ENCODE measurements around the gene DAB1.
"Not testable (repeated sequence)": the region's sequence is repeated elsewhere in the genome, so short reads cannot be mapped to it uniquely, and the experiment has no call there.

Gene DAB1

GRCh38 chr1:57272150-57272549, 151.7 kb downstream of the DAB1 start:
- DNase-seq (ENCODE audit: low spot score): no peak

DNA sequence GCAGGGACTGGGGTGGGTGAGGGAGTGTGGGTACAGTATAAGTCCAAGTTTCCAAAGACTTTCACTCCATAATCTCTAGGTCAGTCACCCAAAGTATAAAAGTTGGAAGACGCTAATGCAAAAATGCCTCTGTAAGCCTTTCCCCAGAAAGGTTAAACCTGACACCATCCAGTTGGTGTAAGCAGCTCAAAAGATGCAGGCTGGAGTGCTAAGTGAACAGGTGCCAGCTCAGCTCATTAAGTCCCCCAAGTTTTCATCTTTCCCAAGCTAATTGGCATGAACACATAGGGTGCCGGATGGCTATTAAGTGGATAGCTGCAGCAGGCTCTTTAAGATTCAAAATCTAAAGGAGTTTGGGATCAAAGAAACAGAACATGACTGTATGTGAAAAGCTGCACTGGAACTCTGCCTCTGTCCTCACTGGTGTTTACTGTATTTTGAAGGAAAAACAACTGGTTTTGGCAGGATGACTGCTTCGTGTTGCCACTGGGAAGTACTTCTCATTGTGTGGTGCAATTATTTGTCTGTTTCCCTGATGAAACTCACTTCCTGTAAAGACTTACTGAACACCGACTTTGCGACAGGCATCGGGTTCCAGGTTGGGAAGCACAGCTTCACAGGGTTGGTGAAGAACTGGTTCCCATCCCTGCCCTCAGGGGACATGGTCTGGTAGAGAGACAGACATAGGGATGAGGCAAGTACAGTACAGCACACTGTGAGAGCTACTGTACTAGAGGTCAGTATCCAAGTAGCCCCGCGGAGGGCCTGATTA, 152.7 kb downstream of the DAB1 start:
- no peak for DNase-seq (ENCODE audit: low spot score)

DNA sequence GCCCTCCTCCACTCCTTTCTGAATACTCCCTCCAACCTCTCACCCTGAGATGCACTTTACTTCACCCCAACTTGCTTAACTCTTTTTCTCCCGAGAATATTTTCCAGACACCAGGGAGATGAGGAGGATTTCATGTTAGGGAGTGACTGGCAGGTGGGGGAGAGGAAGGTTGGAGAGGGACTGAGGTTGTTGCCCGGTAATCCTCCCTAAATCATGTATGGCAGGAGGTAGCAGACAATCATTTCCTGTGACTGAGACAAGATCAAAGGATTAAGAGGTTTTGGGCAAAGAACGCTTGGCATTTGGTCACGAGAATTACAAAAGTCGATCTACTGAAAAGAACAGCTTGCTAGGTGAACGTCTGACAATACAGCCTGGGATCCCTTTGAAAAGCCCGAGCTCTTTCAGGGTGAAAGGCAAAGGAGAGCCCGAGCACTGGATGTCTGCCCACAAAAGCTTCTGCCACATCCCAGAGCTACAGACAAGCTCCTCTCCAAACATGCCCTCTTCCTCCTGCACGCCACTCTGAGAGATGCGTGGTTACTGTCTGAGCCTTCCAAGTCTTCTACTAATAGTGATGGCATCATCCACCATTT, 154.1 kb downstream of the DAB1 start:
- DNase-seq (ENCODE audit: low spot score): no peak

GRCh38 chr1:57265104-57265503, 158.8 kb downstream of the DAB1 start:
- DNase-seq (ENCODE audit: low spot score): no peak

DNA sequence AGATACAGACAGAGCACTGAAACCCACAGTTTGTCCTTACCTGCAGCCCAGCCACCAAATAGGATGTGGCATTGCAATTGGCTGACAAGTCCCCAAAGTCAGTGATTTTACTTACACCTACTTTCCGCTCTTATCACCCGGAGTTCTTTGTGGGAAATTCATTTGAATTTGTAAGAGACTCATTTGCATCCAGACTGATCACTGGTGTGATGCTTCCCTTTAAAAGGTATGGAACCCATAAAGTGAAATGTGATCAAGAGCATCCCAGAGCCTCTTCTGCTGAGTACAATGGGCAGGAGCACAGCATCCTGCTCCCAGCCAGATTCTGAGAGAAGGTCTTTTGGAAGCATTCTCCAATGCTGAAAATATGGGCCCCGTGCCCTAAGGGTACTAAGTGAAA, 161.4 kb downstream of the DAB1 start:
- DNase-seq (ENCODE audit: low spot score): no peak

GRCh38 chr1:57258557-57259325, 165.1 kb downstream of the DAB1 start:
- no peak for DNase-seq (ENCODE audit: low spot score)

DNA sequence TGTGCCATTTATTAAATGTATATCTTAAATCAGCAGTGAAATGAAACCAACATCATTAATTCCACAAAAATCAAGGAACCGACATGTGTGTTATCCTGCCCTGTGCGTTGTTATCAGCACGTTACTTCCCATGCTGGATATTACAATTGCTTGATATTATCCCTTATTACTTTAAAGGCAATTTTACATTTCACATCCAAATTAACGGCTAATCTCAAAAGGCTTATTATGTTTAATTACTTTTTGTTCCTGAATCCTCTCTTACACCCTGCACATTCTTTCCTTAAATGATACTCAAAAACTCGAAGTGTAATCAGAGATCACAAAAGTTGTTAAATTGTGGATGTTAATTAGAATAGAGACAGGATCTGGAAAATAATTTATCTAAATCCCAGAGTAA, 167.9 kb downstream of the DAB1 start:
- no peak for DNase-seq (ENCODE audit: low spot score)

DNA sequence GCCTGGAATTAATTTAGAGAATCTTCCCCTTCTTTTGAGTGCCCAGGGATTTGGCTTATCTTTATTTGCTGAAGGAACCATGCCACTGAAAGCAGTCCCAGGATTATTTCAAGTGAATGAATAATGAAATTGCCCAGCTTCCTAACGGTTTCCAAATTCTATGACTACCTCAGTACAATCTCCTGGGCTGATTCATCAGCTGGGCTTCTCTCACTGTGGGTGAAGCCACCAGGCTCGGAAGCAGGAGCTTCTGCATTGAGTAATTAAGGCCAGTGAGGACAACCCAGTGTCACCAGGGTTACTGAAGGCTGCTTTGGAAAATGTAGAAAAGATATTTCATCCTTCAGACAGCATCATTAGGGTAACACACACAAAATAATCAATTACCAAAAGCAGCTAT, 169.8 kb downstream of the DAB1 start:
- DNase-seq (ENCODE audit: low spot score): peak; percentile 15

- DNase-seq (ENCODE audit: low spot score): no peak
Measured at GRCh38 chr1:57252597-57253294, 171.1 kb downstream of the DAB1 start.

GRCh38 chr1:57250021-57250420, 173.8 kb downstream of the DAB1 start:
- no peak for DNase-seq (ENCODE audit: low spot score)

GRCh38 chr1:57249511-57249910, 174.3 kb downstream of the DAB1 start:
- DNase-seq (ENCODE audit: low spot score): no peak

DNA sequence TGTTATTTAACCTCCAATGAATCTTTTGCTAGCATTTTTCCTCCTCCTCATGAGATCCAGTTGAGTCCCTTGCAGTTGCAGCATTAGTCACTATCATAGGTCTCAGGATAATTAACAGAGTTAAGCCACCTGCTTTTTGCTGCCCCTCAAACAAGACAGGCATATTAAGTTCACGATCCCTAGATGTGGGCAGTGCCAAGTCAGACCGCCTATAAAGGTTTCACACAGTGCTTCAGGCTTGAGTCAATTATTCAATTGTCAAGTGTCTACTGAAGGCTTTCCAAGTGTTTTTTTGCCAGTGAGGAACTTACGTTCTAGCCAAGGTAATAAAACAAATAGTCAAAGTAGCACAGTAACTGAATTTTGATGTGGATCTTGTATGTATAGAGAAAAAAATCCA, 175.0 kb downstream of the DAB1 start:
- no peak for DNase-seq (ENCODE audit: low spot score)

DNA sequence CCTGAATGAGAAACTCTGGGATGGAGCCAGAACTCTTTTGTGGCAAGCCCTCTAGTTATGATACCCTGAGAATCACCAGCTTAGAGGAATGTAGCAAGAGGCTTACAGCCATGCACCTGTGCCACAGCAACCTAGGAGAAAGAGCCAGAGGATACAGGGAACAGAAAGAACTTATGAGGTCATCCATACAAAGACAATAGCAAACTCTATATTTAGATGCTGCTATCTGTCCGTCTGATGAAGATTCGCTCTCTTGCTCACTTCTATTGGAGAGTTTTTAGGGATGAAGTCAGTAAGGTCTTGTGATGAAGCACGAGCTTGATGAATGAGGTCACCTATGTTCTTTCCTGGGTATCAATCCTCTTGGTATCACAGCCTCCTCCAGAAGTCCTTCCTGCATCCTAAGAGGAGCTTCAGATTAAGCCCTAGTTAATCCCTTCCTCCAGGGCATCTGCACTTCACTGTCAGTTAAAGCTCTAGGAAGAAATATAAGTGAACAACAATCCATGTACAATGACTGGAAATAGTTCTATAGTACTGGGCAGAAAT, 185.6 kb downstream of the DAB1 start:
- DNase-seq (ENCODE audit: low spot score): no peak

DNA sequence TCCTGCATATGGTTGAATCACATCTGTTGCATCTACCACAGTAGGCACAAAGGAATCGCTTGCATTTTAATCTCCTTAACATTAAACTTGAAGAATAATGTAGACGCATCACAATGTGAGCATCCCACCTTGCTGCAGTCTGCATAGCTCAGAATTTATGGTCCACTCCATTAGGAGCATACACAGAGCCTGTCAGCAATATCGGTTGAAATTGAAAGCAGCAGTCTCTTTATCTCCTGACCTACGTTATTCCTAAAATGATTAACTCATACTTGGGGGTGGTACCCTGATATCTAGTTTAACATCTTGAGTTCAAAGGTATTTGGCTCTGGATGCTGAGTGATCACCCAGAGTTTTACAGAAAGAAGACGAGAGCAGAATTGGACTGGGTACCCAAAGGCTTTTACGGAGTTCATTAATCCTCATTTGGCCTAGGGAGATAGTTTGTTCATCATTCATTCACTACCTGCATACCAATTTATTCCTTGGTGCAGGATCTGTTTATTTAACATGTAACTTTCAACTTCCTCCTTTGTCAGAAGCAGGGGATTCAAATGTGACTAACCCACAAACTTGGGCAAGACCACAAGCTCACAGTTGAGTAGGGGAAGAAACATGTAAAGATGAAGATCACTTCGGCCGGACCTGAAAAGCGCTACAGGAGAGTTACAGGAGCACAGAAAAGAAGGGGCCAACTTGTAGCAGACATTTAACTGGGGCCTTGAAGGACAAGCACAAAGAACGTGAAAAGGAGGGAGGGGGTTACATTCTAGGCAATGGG, 187.9 kb downstream of the DAB1 start:
- no peak for DNase-seq (ENCODE audit: low spot score)

DNA sequence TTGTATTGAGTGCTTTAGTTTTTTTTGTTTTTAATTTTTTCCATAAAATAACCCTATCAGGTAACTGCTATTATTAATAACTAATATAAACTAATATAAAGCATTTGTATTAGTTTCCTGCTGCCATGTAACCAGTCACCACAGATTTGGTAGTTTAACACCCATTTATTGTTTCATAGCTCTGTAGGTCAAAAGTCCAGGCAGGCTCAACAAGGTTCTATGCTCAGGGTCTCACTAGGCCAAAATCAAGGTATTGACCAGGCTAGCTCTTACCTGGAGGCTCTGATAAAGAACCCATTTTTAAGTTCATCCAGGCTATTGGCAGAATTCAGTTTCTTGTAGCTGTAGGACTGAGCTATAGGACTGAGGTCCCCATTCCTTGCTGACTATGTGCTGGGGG, 189.4 kb downstream of the DAB1 start:
- no peak for DNase-seq (ENCODE audit: low spot score)

- no peak for DNase-seq (ENCODE audit: low spot score)
Measured at GRCh38 chr1:57232500-57232899, 191.4 kb downstream of the DAB1 start.

- DNase-seq (ENCODE audit: low spot score): no peak
Measured at GRCh38 chr1:57229998-57230397, 193.9 kb downstream of the DAB1 start.

GRCh38 chr1:57229076-57229475, 194.8 kb downstream of the DAB1 start:
- DNase-seq (ENCODE audit: low spot score): no peak

DNA sequence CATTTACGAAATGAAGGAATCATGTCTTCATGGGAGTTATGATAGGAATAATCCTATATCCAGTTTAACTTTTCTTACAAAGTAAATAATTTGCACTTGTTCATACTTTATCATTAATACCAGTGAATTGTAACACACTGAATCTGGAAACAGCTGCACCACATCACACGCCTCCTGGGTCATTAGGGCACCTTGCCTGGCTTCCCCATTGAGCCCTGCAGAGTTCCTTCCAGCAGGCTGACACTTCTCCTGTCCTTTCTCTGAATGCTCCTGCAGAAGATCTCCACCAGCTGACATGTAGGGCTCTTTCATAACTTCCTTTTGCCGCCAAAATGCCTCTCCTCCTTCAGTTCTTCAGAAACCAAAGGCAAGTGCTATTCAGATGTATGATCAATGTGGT, 201.1 kb downstream of the DAB1 start:
- DNase-seq (ENCODE audit: low spot score): no peak

- no peak for DNase-seq (ENCODE audit: low spot score)
Measured at GRCh38 chr1:57222307-57222706, 201.6 kb downstream of the DAB1 start.

DNA sequence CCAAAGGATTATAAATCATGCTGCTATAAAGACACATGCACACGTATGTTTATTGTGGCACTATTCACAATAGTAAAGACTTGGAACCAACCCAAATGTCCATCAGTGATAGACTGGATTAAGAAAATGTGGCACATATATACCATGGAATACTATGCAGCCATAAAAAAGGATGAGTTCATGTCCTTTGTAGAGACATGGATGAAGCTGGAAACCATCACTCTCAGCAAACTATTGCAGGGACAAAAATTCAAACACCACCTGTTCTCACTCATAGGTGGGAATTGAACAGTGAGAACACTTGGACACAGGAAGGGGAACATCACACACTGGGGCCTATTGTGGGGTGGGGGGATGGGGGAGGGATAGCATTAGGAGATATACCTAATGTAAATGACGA, 203.0 kb downstream of the DAB1 start:
- not testable (repeated sequence) for DNase-seq (ENCODE audit: low spot score)
